Lower lobe of right lung (tissue), 2 donors: ENCODE data around the gene TECR. TPM values are rescaled to one million over a fixed set of nuclear protein-coding genes. Genes with fewer than 3 reads are reported as not detected.
"Not testable (repeated sequence)": the region's sequence is repeated elsewhere in the genome, so short reads cannot be mapped to it uniquely, and the experiment has no call there.

Source experiments
- ATAC-seq, 2 donors: fragments of 200-7000 bp; cut with Tn5 transposase; one replicate each; pipeline ENCODE4 v1.9.1; 2020 to 2022; ENCODE audit warnings: mild to moderate bottlenecking in 2 of 2, moderate library complexity in 2 of 2
- DNase-seq: peaks from one replicate; pipeline ENCODE4 v3.0.0-alpha.2; 2020
- H3K27ac ChIP-seq: fragments of 200-600 bp; one replicate; pipeline ENCODE4 v1.8.0; 2022
- H3K27me3 ChIP-seq: fragments of 200-600 bp; one replicate; pipeline ENCODE4 v1.8.0; 2022; ENCODE audit warnings: low read depth
- H3K36me3 ChIP-seq: fragments of 200-600 bp; one replicate; pipeline ENCODE4 v1.8.0; 2022; ENCODE audit warnings: mild to moderate bottlenecking
- H3K4me1 ChIP-seq: fragments of 200-600 bp; one replicate; pipeline ENCODE4 v1.8.0; 2022
- H3K4me3 ChIP-seq: fragments of 200-600 bp; one replicate; pipeline ENCODE4 v1.8.0; 2022; ENCODE audit warnings: mild to moderate bottlenecking
- H3K9me3 ChIP-seq: fragments of 200-600 bp; one replicate; pipeline ENCODE4 v1.8.0; 2022
- intact Hi-C: fragments of 100-400 bp; cut with DNase I; formaldehyde crosslinking; loops from one replicate; pipeline ENCODE4 v1.11.0; 2022
- total RNA-seq: library from RNA; stranded (reverse); fragmentation: NEBNext Ultra II Directional; extraction: Animal tissue kit (Norgen Biotek cat#: 25700); gene quantifications from one replicate; pipeline ENCODE4 v1.2.1, GENCODE V29; 2021
- TF ChIP-seq, protein P1 (sequence below): fragments of 200-600 bp; IDR thresholded peaks from one replicate; pipeline ENCODE4 v1.8.0; 2022; ENCODE audit warnings: antibody characterized with exemption, mild to moderate bottlenecking
- donor health status: DM: no; HTN: yes; CAD: no; lungs with severe emphysema.

Gene TECR
- total RNA-seq, 1 donor from 2014 or later = 127 TPM

- Histone ChIP-seq H3K27me3 (no peaks in the 10 kb centered on the region), H3K4me3 (no peak overlapping the region), H3K4me1 (peaks cover 14% of the 10 kb centered on the region), H3K36me3 (peaks cover 17% of the 10 kb centered on the region), H3K27ac (no peak overlapping the region), H3K9me3 (no peaks in the 10 kb centered on the region)
- TF ChIP-seq, protein P1, sequence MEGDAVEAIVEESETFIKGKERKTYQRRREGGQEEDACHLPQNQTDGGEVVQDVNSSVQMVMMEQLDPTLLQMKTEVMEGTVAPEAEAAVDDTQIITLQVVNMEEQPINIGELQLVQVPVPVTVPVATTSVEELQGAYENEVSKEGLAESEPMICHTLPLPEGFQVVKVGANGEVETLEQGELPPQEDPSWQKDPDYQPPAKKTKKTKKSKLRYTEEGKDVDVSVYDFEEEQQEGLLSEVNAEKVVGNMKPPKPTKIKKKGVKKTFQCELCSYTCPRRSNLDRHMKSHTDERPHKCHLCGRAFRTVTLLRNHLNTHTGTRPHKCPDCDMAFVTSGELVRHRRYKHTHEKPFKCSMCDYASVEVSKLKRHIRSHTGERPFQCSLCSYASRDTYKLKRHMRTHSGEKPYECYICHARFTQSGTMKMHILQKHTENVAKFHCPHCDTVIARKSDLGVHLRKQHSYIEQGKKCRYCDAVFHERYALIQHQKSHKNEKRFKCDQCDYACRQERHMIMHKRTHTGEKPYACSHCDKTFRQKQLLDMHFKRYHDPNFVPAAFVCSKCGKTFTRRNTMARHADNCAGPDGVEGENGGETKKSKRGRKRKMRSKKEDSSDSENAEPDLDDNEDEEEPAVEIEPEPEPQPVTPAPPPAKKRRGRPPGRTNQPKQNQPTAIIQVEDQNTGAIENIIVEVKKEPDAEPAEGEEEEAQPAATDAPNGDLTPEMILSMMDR = no peak
- ATAC-seq (peak; percentile 49 to 57), DNase-seq (no peak)
- intact Hi-C loops = no loop called here
Measured at GRCh38 chr19:14544977-14545715, 15.8 kb downstream of the TECR start.

DNA sequence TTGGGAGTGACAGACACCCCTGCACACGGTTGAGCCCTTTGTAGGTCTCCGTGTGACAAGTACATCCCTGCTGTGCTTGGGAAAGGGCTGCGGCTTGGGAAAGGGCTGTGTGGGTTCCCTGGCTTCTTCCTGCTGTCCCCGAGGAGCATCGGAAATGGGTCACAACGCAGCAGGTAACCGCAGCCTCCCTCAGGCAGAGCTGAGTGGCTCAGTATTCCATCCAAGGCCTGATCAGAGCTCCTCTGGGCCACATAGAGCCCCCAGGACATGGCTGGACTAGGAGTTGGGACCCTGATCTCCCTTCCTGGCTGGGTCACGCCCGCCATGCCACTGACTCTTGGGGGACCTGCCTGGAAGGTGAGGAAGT lies 16.3 kb downstream of the TECR start:
- DNase-seq (no peak), ATAC-seq (no peak)
- Histone ChIP-seq H3K4me3 (no peak overlapping the region), H3K4me1 (peaks cover 18% of the 10 kb centered on the region), H3K27ac (no peak overlapping the region), H3K27me3 (no peaks in the 10 kb centered on the region), H3K36me3 (peaks cover 17% of the 10 kb centered on the region), H3K9me3 (no peaks in the 10 kb centered on the region)
- intact Hi-C loops = no loop called here
- TF ChIP-seq, protein P1 = no peak

DNA sequence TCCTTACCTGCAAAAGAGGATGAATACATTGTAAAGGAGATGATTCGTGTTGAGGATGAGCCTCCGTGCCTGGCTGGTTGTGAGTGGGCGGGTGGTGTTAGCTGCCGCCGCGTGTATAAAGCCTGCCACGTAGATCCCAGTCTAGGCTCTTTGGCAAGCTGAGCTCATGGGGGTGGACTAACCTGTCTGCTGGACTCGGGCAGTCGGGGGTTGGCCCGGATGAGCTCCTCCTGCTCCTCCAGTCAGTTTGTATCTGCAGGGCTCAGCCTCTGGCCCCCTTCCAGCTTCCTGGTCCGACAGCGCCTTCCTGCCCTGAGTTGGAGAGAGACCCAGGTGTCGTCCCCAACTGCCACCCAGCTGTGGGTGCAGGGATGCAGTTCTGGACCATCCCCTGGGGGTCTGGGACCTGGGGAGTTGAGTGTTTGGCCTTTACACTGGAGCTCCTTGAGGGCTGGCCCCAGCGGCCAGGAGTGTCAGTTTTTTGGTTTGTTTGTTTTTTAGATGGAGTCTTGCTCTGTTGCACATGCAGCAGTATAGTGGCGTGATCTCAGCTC lies 20.9 kb downstream of the TECR start:
- peaks cover 17% of the 10 kb centered on the region for H3K36me3 ChIP-seq
- TF ChIP-seq, protein P1 = no peak
- intact Hi-C loops = no loop called here
- H3K27ac ChIP-seq = no peak overlapping the region
- H3K4me1 ChIP-seq = peaks cover 11% of the 10 kb centered on the region
- H3K4me3 ChIP-seq = no peak overlapping the region
- ATAC-seq (no peak), DNase-seq (no peak)
- H3K9me3 ChIP-seq = no peaks in the 10 kb centered on the region
- no peaks in the 10 kb centered on the region for H3K27me3 ChIP-seq

- Histone ChIP-seq H3K36me3 (peaks cover 11% of the 10 kb centered on the region), H3K4me1 (peaks cover 14% of the 10 kb centered on the region)
- H3K27ac ChIP-seq, H3K4me3 ChIP-seq, intact Hi-C loops, H3K9me3 ChIP-seq, H3K27me3 ChIP-seq: not testable (repeated sequence)
- ATAC-seq (peak; percentile 43 to 54), DNase-seq (peak; percentile 64)
- TF ChIP-seq, protein P1 = peak; percentile 6
Measured at GRCh38 chr19:14551134-14552005, 22.0 kb downstream of the TECR start.

- H3K27ac ChIP-seq, DNase-seq, intact Hi-C loops, ATAC-seq, H3K4me3 ChIP-seq, H3K9me3 ChIP-seq, H3K27me3 ChIP-seq: not testable (repeated sequence)
- Histone ChIP-seq H3K4me1 (peaks cover 20% of the 10 kb centered on the region), H3K36me3 (peaks cover 11% of the 10 kb centered on the region)
Measured at GRCh38 chr19:14552006-14552360, 22.6 kb downstream of the TECR start.
